Osteocyte (in vitro differentiated cells): ENCODE results near the gene CD300C. TPM values are rescaled to one million over a fixed set of nuclear protein-coding genes. Genes with fewer than 3 reads are reported as not detected.

Experiments used
- DNase-seq: peaks from one replicate; pipeline ENCODE4 v3.0.0; 2021; ENCODE audit warnings: mixed read lengths; ENCODE audit not compliant: unreplicated experiment; ENCODE audit errors: extremely low spot score
- H3K27ac Mint-ChIP-seq: one replicate; pipeline ENCODE4 v1.8.0; 2021; ENCODE audit warnings: mild to moderate bottlenecking, mixed read lengths; ENCODE audit not compliant: unreplicated experiment
- H3K27me3 Mint-ChIP-seq: one replicate; pipeline ENCODE4 v1.8.0; 2021; ENCODE audit warnings: mixed read lengths; ENCODE audit not compliant: unreplicated experiment
- H3K36me3 Mint-ChIP-seq: one replicate; pipeline ENCODE4 v1.8.0; 2021; ENCODE audit warnings: mixed read lengths; ENCODE audit not compliant: unreplicated experiment
- H3K4me1 Mint-ChIP-seq: one replicate; pipeline ENCODE4 v1.8.0; 2021; ENCODE audit warnings: mixed read lengths; ENCODE audit not compliant: unreplicated experiment
- H3K4me3 Mint-ChIP-seq: one replicate; pipeline ENCODE4 v1.8.0; 2021; ENCODE audit warnings: mild to moderate bottlenecking, moderate library complexity, mixed read lengths; ENCODE audit not compliant: unreplicated experiment
- H3K9me3 Mint-ChIP-seq: one replicate; pipeline ENCODE4 v1.8.0; 2021; ENCODE audit warnings: mixed read lengths; ENCODE audit not compliant: unreplicated experiment
- CTCF ChIP-seq: fragments of 200-600 bp; sonication (generic); IDR thresholded peaks from 2 replicates; pipeline ENCODE4 v1.5.0; 2021; ENCODE audit warnings: antibody characterized with exemption, mild to moderate bottlenecking, moderate library complexity
- total RNA-seq: library from RNA; stranded (reverse); gene quantifications from 2 replicates; pipeline ENCODE4 v1.2.1, GENCODE V29; 2021

Gene CD300C
- total RNA-seq, 1 donor from 2014 or later: not detected

- Mint-ChIP-seq H3K9me3 (no peaks in the 10 kb centered on the region), H3K27me3 (no peaks in the 10 kb centered on the region), H3K4me3 (no peak overlapping the region), H3K4me1 (no peaks in the 10 kb centered on the region), H3K27ac (no peak overlapping the region), H3K36me3 (no peaks in the 10 kb centered on the region)
- DNase-seq: peak; percentile 44
- no peak for TF ChIP-seq CTCF
These were observed 18.8 kb downstream of the CD300C start for GRCh38 chr17:74527081-74527480.

- TF ChIP-seq CTCF: no peak
- peak; percentile 66 for DNase-seq
- H3K9me3 Mint-ChIP-seq: no peaks in the 10 kb centered on the region
- no peaks in the 10 kb centered on the region for H3K36me3 Mint-ChIP-seq
- no peaks in the 10 kb centered on the region for H3K4me1 Mint-ChIP-seq
- H3K4me3 Mint-ChIP-seq: no peak overlapping the region
- no peak overlapping the region for H3K27ac Mint-ChIP-seq
- no peaks in the 10 kb centered on the region for H3K27me3 Mint-ChIP-seq
These were observed 19.2 kb downstream of the CD300C start for GRCh38 chr17:74526681-74527080.

GRCh38 chr17:74525781-74526288 is 20.1 kb downstream of the CD300C start:
- no peak for TF ChIP-seq CTCF
- DNase-seq: peak; percentile 75

GRCh38 chr17:74525465-74525725 is 20.5 kb downstream of the CD300C start:
- no peak for DNase-seq
- TF ChIP-seq CTCF: no peak
- Mint-ChIP-seq H3K27ac (no peak overlapping the region), H3K9me3 (no peaks in the 10 kb centered on the region), H3K4me3 (no peak overlapping the region), H3K4me1 (no peaks in the 10 kb centered on the region), H3K27me3 (no peaks in the 10 kb centered on the region), H3K36me3 (no peaks in the 10 kb centered on the region)

More at GRCh38 chr17:74525781-74526288, 20.1 kb downstream of the CD300C start:
- no peak overlapping the region for H3K27ac Mint-ChIP-seq
- H3K36me3 Mint-ChIP-seq: no peaks in the 10 kb centered on the region
- H3K27me3 Mint-ChIP-seq: no peaks in the 10 kb centered on the region
- no peaks in the 10 kb centered on the region for H3K4me1 Mint-ChIP-seq
- H3K9me3 Mint-ChIP-seq: no peaks in the 10 kb centered on the region
- H3K4me3 Mint-ChIP-seq: no peak overlapping the region

- no peaks in the 10 kb centered on the region for H3K36me3 Mint-ChIP-seq
- no peaks in the 10 kb centered on the region for H3K27me3 Mint-ChIP-seq
- peak; percentile 60 for DNase-seq
- H3K4me3 Mint-ChIP-seq: no peak overlapping the region
- no peak overlapping the region for H3K27ac Mint-ChIP-seq
- no peaks in the 10 kb centered on the region for H3K9me3 Mint-ChIP-seq
- TF ChIP-seq CTCF: no peak
- no peaks in the 10 kb centered on the region for H3K4me1 Mint-ChIP-seq
These were observed 21.1 kb downstream of the CD300C start for GRCh38 chr17:74524653-74525464.
